Activated CD4-positive, alpha-beta T cell treated with anti-CD3 and anti-CD28 coated beads for 24 hours (primary cell): ENCODE results near the gene KDM6A.
"Not testable (repeated sequence)": the region's sequence is repeated elsewhere in the genome, so short reads cannot be mapped to it uniquely, and the experiment has no call there.

Experiments used
- DNase-seq, 2 donors: peaks; one replicate each; pipeline ENCODE4 v3.0.0-alpha.2; 2020; ENCODE audit warnings: low read depth in 2 of 2

Gene KDM6A

GRCh38 chrX:44922980-44923379, 50.0 kb downstream of the KDM6A start:
- DNase-seq: no peak

DNA sequence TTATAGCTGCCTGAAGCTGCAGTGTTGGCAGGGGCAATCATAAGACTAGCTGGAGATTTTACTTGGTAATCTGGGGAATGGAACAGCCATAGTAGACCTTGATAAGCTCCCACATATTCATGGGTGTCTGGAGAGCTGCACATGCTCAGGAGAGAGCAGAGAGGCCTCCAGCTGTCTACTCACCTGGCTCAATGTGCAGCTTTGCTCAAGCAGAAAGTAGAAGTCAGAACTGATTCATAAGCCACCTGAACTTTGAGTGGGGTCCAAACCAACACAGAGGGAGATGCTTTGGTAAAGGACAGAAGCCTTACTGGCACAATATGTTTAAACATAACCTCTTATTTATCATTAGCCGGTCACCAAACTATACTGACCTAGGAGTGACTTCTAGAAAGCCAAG, 54.4 kb downstream of the KDM6A start:
- no peak for DNase-seq

GRCh38 chrX:44931441-44931973, 58.5 kb downstream of the KDM6A start:
- no peak for DNase-seq

GRCh38 chrX:44935172-44935571, 62.2 kb downstream of the KDM6A start:
- no peak for DNase-seq

DNA sequence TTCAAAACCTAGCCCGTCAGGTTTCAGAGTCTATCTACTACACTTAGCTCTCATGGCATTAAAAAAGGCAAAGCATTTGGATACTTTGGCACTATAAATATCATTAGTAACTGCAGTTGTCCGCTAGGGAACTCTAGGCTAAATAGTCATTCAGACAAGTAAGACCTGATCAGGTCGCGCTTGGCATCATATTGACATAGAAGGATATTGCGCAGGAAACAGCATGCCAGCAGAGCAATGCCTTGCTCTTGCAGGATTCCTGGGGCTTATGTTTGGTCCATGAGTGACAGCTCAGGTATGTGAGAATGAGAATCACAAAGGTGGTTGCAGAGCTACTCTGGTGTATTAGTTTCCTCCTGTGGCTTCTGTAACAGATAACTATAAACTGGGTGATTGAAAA, 62.7 kb downstream of the KDM6A start:
- no peak for DNase-seq

DNA sequence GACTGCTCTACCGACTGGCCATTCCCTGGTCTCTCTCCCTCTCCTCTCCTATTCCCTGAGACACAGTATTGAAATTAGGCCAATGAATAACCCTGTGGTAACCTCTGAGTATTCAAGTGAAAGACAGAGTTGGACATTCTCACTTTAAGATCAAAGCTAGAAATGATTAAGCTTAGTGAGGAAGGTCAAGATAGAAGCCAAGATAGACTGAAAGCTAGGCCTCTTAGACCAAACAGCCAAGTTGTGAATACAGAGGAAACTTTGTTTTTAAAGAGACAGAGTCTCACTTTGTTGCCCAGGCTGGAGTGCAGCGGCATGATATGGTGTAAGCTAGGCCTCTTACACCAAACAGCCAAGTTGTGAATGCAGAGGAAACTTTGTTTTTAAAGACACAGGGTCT, 64.6 kb downstream of the KDM6A start:
- no peak for DNase-seq

GRCh38 chrX:44938111-44938510, 65.1 kb downstream of the KDM6A start:
- no peak for DNase-seq

DNA sequence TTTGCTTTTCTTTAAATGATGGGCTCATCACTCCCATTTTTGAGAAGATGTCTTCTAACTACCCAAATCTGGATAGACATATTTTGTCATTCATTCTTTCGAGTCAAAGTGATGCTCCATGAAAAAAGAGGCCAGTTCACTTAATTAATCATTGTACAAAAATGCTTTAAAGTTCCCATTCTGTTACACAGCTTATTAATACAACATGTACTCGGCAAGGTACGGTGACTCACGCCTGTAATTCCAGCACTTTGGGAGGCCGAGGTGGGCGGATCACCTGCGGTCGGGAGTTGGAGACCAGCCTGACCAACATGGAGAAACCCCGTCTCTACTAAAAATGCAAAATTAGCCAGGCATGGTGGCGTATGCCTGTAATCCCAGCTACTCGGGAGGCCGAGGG, 67.6 kb downstream of the KDM6A start:
- not testable (repeated sequence) for DNase-seq

DNA sequence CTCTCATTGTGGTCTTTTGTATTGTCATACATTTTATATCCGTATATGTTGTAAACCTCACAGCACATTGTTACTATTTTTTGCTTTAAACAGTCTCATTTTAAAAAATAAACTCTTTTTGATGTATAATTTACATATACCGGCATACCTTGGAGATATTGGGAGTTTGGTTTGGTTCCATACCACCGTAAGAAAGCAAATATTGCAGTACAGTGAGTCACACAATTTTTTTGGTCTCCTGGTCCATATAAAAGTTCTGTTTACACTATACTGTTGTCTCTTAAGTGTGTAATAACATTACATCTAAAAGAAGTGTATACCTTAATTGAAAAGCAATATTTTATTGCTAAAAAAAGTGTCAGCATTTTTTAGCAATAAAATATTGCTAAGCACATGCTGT, 70.0 kb downstream of the KDM6A start:
- DNase-seq: no peak

DNA sequence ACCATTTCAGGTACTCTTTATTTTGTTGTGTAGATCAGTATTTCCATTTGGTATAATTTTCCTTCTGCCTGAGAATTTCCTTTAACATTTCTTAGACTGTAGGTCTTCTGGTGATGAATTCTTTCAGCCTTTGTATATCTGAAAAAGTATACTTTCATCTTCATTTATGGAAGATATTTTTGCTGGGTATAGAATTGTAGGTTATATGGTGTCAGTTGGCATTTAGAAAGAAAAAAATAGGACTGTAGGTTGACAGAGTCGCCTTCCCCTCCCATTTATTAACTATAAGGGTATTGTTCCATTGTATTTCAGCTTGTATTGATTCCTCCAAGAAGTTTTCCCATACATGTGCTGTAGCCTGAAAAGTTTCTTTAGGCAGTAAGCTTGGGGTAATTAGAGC, 71.9 kb downstream of the KDM6A start:
- DNase-seq: no peak

DNA sequence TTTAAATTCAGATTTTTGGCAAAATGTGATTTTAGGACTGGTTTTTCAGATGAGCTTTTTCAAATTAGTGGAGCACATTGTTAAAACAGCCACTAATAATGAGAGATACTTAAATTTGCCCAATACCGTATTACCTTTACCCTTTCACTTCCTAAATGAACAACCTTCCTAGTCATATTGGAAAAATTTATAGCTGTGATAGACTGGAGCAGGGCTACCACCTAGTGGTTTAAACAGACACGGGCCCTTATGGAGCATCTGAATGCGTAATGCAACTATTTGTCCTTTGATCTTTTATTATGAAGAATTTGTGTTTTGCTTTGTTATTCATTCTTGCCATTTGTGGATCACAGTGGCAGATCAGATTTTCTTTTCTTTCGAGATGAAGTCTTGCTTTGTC, 72.7 kb downstream of the KDM6A start:
- DNase-seq: peak in 1 of 2 donors; percentile 12

DNA sequence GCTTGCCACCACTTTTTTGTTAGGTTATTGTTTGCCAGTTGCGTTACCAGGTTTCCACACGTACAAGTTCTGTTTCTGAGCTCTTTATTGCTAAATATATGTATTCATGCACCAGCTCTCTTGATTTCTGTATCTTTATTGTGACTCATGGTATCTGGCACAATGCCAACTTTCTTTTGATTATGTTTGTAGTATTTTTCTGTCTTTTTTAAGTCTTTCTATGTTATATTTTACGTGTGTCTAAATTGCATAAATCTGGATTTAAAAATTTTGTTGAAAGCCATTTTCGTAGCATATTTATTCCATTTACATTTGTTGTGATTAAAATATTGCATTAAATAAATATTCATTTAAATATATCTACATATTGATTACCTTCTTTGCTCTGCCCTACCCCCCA, 73.8 kb downstream of the KDM6A start:
- no peak for DNase-seq

DNA sequence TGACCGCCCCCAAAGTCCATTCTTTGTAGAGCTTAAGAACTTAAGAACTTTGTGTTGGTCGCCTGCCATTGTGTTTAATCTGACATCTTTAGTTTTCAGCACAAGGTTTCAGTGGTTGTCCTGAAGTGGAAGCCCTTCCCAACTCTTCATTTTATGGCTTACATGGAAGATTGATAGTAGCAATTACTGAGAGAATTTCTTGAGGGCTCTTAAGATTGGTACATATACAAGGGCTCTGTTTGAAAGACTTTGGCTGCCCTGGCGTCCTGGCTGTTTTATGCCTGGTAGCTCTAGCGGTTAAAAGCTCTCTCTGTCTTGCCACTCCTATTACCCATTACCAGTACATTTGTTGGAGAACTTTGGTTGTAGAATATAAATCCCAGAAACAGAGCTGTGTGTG, 75.0 kb downstream of the KDM6A start:
- no peak for DNase-seq

DNA sequence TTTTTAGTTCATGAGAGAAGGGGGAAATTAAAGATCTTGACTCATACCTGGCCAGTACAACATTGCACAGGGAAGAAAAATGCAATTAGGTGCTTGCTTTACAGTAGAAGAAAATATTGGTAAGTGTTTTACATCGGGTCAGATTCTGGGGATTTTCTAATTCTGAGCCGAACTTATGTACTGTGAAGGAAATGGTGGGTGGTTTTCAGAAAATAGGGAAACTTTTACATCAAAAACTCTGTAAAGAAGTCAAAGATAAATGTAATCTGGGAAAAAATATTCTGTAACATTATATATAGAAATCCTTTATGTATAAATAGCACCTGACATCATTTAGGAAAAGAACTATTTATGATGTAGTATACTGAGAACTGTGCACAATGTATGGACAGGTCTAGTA, 75.4 kb downstream of the KDM6A start:
- DNase-seq: no peak

DNA sequence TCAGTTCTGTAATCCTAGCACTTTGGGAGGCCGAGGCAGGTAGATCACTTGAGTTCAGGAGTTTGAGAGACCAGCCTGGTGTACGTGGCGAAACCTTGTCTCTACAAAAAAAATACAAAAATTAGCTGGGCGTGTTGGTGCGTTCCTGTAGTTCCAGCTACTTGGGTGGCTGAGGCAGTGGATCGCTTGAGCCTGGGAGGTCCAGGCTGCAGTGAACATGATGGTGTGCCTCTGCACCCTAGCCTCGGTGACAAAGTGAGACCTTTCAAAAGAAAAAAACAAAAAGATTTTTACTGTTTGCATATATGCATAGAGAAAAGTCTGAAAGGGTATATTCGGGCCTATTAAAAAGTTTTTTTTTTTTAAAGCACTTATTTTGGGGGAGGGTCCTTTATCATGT, 76.1 kb downstream of the KDM6A start:
- DNase-seq: no peak

DNA sequence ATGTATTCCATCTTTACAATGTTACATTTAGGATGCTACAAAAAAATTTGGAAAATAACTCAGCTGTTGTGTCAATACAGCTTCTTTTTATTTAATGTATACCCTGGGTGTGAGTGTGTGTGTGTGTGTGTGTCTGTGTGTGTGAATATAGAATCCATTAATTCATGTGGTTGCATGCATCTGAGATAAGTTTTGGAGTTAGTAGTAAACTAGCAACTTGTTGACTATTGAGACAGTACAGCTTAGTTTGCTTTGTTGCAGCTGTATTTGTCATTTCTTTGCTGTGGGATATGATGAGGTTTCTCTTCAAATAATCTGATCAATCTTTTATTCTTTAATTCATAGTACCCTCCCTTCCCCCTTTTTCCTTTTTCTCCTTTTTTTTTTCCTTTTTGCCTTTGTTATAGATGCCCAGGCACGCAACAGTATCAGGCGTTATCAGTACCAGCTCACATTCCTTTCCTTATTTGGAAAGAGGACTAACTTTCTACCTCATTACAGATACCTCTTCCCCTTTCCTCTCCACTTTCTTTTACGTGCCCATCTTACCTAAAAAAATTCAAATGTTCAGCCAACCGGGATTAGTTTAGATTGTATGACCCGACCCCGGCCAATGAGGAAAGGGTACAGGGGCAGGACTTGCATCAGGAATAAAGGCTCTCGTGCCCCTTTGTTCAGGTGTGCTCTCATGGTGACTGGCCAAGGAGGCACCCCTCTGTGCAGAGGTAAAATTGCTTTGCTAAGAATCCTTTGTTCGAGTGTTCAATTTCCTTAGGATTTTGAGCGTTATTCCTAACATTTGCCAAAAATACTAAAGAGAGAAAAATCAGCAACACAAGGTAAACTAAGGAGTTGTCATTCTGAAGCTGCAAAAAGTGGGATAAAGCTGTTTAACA, 77.7 kb downstream of the KDM6A start:
- not testable (repeated sequence) for DNase-seq

- DNase-seq: no peak
These were observed 78.6 kb downstream of the KDM6A start for GRCh38 chrX:44951572-44952067.

- no peak for DNase-seq
These were observed 79.5 kb downstream of the KDM6A start for GRCh38 chrX:44952329-44953027.

- no peak for DNase-seq
These were observed 80.9 kb downstream of the KDM6A start for GRCh38 chrX:44953734-44954502.

GRCh38 chrX:44954562-44954961, 81.6 kb downstream of the KDM6A start:
- no peak for DNase-seq

GRCh38 chrX:44957848-44958247, 84.9 kb downstream of the KDM6A start:
- no peak for DNase-seq

DNA sequence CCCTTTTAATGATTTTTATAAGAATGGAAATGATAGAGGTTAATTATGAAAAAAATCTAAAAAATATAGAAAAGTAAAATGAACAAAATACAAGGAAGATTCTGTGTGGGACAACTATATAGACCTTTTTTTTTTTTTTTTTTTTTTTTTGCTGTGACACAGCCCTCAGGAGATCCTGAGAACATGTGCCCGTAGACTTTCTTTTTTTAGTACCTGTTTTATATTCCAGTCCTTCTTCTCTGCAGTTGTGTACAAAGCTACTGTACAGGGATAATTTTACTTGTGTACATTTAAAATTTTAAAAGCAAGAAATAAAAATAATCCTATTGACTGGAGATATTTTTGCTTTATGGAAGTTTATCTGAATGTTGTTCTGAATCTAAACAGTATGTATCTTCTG, 85.5 kb downstream of the KDM6A start:
- DNase-seq: no peak
